SKM-1 (cell line): Measurements from ENCODE around the gene MALAT1.
"Not testable (repeated sequence)": the region's sequence is repeated elsewhere in the genome, so short reads cannot be mapped to it uniquely, and the experiment has no call there.

Experiments used
- DNase-seq: peaks from one replicate; lab custom pipeline; 2025; ENCODE audit not compliant: unreplicated experiment; lab: John Stamatoyannopoulos, UW

The MALAT1 gene

DNA sequence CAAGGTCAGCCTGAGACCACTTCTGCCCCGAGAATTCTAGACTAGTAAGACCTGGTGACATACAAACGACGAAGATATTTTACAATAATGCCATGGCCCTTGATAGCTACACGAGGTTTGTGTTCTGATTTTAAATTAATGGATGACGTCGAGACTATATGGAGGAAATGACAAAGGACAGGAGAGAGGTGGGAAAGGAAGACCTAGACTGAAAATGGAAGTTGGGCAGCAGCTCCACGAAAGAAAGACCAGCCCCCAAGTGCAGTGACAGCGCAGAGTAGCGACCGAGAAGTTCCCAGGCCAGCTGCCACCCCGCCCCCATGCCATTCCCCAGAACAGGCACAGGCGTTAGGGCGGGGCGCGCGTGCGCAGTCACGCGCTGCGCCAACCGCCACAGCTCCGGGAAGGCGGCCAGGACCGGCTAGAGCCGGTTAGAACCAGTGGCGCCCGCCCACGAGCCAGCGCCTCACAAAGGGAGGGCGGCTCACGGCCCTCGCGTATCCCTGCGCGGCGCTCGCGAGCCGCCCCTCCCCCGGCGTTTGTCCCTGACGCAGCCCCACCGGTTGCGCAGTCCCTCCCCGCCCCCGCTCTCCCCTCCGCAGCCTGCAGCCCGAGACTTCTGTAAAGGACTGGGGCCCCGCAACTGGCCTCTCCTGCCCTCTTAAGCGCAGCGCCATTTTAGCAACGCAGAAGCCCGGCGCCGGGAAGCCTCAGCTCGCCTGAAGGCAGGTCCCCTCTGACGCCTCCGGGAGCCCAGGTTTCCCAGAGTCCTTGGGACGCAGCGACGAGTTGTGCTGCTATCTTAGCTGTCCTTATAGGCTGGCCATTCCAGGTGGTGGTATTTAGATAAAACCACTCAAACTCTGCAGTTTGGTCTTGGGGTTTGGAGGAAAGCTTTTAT lies 1.5 kb upstream of the MALAT1 start:
- peak; percentile 95 for DNase-seq

DNA sequence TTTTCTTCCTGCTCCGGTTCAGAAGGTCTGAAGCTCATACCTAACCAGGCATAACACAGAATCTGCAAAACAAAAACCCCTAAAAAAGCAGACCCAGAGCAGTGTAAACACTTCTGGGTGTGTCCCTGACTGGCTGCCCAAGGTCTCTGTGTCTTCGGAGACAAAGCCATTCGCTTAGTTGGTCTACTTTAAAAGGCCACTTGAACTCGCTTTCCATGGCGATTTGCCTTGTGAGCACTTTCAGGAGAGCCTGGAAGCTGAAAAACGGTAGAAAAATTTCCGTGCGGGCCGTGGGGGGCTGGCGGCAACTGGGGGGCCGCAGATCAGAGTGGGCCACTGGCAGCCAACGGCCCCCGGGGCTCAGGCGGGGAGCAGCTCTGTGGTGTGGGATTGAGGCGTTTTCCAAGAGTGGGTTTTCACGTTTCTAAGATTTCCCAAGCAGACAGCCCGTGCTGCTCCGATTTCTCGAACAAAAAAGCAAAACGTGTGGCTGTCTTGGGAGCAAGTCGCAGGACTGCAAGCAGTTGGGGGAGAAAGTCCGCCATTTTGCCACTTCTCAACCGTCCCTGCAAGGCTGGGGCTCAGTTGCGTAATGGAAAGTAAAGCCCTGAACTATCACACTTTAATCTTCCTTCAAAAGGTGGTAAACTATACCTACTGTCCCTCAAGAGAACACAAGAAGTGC lies 661 bp upstream of the MALAT1 start:
- peak; percentile 66 for DNase-seq

- DNase-seq, result no peak
Measured at GRCh38 chr11:65498727-65498976, 193 bp upstream of the MALAT1 start.

DNA sequence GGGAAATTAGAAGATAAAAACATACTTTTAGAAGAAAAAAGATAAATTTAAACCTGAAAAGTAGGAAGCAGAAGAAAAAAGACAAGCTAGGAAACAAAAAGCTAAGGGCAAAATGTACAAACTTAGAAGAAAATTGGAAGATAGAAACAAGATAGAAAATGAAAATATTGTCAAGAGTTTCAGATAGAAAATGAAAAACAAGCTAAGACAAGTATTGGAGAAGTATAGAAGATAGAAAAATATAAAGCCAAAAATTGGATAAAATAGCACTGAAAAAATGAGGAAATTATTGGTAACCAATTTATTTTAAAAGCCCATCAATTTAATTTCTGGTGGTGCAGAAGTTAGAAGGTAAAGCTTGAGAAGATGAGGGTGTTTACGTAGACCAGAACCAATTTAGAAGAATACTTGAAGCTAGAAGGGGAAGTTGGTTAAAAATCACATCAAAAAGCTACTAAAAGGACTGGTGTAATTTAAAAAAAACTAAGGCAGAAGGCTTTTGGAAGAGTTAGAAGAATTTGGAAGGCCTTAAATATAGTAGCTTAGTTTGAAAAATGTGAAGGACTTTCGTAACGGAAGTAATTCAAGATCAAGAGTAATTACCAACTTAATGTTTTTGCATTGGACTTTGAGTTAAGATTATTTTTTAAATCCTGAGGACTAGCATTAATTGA lies 1.0 kb downstream of the MALAT1 start:
- DNase-seq, result no peak

GRCh38 chr11:65500387-65501185 lies 1.7 kb downstream of the MALAT1 start:
- DNase-seq, result no peak

DNA sequence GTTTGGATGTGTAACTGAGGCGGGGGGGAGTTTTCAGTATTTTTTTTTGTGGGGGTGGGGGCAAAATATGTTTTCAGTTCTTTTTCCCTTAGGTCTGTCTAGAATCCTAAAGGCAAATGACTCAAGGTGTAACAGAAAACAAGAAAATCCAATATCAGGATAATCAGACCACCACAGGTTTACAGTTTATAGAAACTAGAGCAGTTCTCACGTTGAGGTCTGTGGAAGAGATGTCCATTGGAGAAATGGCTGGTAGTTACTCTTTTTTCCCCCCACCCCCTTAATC lies 2.3 kb downstream of the MALAT1 start:
- no peak for DNase-seq

- DNase-seq, result no peak
Measured at GRCh38 chr11:65501472-65502273, 2.8 kb downstream of the MALAT1 start.

DNA sequence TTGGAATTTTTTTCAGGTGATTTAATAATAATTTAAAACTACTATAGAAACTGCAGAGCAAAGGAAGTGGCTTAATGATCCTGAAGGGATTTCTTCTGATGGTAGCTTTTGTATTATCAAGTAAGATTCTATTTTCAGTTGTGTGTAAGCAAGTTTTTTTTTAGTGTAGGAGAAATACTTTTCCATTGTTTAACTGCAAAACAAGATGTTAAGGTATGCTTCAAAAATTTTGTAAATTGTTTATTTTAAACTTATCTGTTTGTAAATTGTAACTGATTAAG lies 3.4 kb downstream of the MALAT1 start:
- no peak for DNase-seq

DNA sequence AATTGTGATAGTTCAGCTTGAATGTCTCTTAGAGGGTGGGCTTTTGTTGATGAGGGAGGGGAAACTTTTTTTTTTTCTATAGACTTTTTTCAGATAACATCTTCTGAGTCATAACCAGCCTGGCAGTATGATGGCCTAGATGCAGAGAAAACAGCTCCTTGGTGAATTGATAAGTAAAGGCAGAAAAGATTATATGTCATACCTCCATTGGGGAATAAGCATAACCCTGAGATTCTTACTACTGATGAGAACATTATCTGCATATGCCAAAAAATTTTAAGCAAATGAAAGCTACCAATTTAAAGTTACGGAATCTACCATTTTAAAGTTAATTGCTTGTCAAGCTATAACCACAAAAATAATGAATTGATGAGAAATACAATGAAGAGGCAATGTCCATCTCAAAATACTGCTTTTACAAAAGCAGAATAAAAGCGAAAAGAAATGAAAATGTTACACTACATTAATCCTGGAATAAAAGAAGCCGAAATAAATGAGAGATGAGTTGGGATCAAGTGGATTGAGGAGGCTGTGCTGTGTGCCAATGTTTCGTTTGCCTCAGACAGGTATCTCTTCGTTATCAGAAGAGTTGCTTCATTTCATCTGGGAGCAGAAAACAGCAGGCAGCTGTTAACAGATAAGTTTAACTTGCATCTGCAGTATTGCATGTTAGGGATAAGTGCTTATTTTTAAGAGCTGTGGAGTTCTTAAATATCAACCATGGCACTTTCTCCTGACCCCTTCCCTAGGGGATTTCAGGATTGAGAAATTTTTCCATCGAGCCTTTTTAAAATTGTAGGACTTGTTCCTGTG lies 3.9 kb downstream of the MALAT1 start:
- DNase-seq, result no peak

DNA sequence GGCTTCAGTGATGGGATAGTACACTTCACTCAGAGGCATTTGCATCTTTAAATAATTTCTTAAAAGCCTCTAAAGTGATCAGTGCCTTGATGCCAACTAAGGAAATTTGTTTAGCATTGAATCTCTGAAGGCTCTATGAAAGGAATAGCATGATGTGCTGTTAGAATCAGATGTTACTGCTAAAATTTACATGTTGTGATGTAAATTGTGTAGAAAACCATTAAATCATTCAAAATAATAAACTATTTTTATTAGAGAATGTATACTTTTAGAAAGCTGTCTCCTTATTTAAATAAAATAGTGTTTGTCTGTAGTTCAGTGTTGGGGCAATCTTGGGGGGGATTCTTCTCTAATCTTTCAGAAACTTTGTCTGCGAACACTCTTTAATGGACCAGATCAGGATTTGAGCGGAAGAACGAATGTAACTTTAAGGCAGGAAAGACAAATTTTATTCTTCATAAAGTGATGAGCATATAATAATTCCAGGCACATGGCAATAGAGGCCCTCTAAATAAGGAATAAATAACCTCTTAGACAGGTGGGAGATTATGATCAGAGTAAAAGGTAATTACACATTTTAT lies 4.6 kb downstream of the MALAT1 start:
- DNase-seq, result no peak

DNA sequence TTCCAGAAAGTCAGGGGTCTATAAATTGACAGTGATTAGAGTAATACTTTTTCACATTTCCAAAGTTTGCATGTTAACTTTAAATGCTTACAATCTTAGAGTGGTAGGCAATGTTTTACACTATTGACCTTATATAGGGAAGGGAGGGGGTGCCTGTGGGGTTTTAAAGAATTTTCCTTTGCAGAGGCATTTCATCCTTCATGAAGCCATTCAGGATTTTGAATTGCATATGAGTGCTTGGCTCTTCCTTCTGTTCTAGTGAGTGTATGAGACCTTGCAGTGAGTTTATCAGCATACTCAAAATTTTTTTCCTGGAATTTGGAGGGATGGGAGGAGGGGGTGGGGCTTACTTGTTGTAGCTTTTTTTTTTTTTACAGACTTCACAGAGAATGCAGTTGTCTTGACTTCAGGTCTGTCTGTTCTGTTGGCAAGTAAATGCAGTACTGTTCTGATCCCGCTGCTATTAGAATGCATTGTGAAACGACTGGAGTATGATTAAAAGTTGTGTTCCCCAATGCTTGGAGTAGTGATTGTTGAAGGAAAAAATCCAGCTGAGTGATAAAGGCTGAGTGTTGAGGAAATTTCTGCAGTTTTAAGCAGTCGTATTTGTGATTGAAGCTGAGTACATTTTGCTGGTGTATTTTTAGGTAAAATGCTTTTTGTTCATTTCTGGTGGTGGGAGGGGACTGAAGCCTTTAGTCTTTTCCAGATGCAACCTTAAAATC lies 5.3 kb downstream of the MALAT1 start:
- DNase-seq, result no peak

DNA sequence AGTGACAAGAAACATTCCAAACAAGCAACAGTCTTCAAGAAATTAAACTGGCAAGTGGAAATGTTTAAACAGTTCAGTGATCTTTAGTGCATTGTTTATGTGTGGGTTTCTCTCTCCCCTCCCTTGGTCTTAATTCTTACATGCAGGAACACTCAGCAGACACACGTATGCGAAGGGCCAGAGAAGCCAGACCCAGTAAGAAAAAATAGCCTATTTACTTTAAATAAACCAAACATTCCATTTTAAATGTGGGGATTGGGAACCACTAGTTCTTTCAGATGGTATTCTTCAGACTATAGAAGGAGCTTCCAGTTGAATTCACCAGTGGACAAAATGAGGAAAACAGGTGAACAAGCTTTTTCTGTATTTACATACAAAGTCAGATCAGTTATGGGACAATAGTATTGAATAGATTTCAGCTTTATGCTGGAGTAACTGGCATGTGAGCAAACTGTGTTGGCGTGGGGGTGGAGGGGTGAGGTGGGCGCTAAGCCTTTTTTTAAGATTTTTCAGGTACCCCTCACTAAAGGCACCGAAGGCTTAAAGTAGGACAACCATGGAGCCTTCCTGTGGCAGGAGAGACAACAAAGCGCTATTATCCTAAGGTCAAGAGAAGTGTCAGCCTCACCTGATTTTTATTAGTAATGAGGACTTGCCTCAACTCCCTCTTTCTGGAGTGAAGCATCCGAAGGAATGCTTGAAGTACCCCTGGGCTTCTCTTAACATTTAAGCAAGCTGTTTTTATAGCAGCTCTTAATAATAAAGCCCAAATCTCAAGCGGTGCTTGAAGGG lies 6.0 kb downstream of the MALAT1 start:
- no peak for DNase-seq

DNA sequence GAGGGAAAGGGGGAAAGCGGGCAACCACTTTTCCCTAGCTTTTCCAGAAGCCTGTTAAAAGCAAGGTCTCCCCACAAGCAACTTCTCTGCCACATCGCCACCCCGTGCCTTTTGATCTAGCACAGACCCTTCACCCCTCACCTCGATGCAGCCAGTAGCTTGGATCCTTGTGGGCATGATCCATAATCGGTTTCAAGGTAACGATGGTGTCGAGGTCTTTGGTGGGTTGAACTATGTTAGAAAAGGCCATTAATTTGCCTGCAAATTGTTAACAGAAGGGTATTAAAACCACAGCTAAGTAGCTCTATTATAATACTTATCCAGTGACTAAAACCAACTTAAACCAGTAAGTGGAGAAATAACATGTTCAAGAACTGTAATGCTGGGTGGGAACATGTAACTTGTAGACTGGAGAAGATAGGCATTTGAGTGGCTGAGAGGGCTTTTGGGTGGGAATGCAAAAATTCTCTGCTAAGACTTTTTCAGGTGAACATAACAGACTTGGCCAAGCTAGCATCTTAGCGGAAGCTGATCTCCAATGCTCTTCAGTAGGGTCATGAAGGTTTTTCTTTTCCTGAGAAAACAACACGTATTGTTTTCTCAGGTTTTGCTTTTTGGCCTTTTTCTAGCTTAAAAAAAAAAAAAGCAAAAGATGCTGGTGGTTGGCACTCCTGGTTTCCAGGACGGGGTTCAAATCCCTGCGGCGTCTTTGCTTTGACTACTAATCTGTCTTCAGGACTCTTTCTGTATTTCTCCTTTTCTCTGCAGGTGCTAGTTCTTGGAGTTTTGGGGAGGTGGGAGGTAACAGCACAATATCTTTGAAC lies 6.8 kb downstream of the MALAT1 start:
- no peak for DNase-seq

- no peak for DNase-seq
Measured at GRCh38 chr11:65506290-65506771, 7.5 kb downstream of the MALAT1 start.

DNA sequence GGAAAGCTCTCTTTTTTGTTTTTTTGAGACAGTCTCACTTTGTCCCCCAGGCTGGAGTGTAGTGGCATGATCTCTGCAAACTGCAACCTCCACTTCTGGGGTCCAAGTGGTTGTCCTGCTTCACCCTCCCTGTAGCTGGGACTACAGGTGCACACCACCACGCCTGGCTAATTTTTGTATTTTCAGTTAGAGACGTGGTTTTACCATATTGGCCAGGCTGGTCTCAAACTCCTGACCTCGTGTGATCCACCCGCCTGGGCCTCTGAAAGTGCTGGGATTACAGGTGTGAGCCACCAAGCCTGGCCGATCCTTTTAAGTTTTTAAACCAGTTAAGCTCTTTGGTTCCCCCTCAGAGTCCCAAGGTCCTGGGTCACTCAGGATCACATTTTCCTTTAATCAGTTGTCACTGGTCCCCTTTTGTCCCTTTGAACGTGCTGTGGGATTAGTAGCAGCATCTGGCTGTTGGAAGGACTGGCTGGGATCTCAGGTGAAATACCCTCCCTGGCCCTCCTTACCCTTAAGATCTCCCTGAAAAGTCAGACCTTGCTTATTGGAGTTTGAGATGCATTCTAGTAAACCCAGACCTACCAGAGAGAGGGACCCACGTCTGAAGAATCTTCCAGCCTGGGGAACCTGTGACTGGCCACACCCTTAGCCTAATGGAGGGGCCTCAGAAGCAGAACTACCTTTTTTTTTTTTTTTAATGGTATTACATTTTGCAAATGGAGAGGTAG lies 8.1 kb downstream of the MALAT1 start:
- DNase-seq, result no peak

GRCh38 chr11:65512311-65512710 lies 13.5 kb downstream of the MALAT1 start:
- DNase-seq, result not testable (repeated sequence)
